ENCODE data around the gene MED13L. TPM values are rescaled to one million over a fixed set of nuclear protein-coding genes. Genes with fewer than 3 reads are reported as not detected.
A peak's percentile ranks its signal among the peaks of the same experiment; 100 is the strongest.

Gene MED13L
- total RNA-seq, 3 donors from 2014 or later = 248 to 387 (median 279) TPM

GRCh38 chr12:116018282-116018681 lies 259.2 kb downstream of the MED13L start:
- no peaks in the 10 kb centered on the region for H3K36me3 ChIP-seq
- H3K9me3 ChIP-seq = no peaks in the 10 kb centered on the region
- no peak for DNase-seq (ENCODE audit: low spot score in 2 of 2)
- H3K27me3 ChIP-seq = no peaks in the 10 kb centered on the region
- intact Hi-C loops (cut with DNase I; ENCODE audit: low total_unique reads) = no loop called here
- H3K4me1 ChIP-seq = no peaks in the 10 kb centered on the region
- H3K4me3 ChIP-seq = no peak overlapping the region
- H3K27ac ChIP-seq = no peak overlapping the region
- no peak for TF ChIP-seq POLR2A (IDR thresholded peaks at IDR 0.05)
- TF ChIP-seq POLR2AphosphoS5 (IDR thresholded peaks at IDR 0.05) = no peak
- TF ChIP-seq CTCF (IDR thresholded peaks at IDR 0.05) = no peak

- TF ChIP-seq POLR2AphosphoS5 (IDR thresholded peaks at IDR 0.05) (no peak), CTCF (IDR thresholded peaks at IDR 0.05) (peak in 2 of 3 donors; percentile 24 to 43), POLR2A (IDR thresholded peaks at IDR 0.05) (no peak)
- no peaks in the 10 kb centered on the region for H3K36me3 ChIP-seq
- H3K9me3 ChIP-seq = no peaks in the 10 kb centered on the region
- H3K27me3 ChIP-seq = no peaks in the 10 kb centered on the region
- H3K4me3 ChIP-seq = no peak overlapping the region
- intact Hi-C loops (cut with DNase I; ENCODE audit: low total_unique reads) = no loop called here
- DNase-seq (ENCODE audit: low spot score in 2 of 2) = no peak
- H3K27ac ChIP-seq = no peak overlapping the region
- H3K4me1 ChIP-seq = no peaks in the 10 kb centered on the region
These were observed 262.0 kb downstream of the MED13L start for GRCh38 chr12:116015525-116015924.

- intact Hi-C loops (cut with DNase I; ENCODE audit: low total_unique reads) = no loop called here
- TF ChIP-seq POLR2AphosphoS5 (IDR thresholded peaks at IDR 0.05) (no peak), CTCF (IDR thresholded peaks at IDR 0.05) (no peak), POLR2A (IDR thresholded peaks at IDR 0.05) (no peak)
- Histone ChIP-seq H3K36me3 (no peaks in the 10 kb centered on the region), H3K9me3 (no peaks in the 10 kb centered on the region), H3K4me1 (no peaks in the 10 kb centered on the region), H3K4me3 (no peak overlapping the region), H3K27ac (no peak overlapping the region), H3K27me3 (no peaks in the 10 kb centered on the region)
- DNase-seq (ENCODE audit: low spot score in 2 of 2) = no peak
These were observed 264.7 kb downstream of the MED13L start for GRCh38 chr12:116012757-116013156.

GRCh38 chr12:116011217-116011616 lies 266.3 kb downstream of the MED13L start:
- H3K36me3 ChIP-seq = peaks cover 5% of the 10 kb centered on the region
- H3K27me3 ChIP-seq = no peaks in the 10 kb centered on the region
- no peak overlapping the region for H3K27ac ChIP-seq
- no peak overlapping the region for H3K4me3 ChIP-seq
- H3K4me1 ChIP-seq = no peaks in the 10 kb centered on the region
- no peak for DNase-seq (ENCODE audit: low spot score in 2 of 2)
- no peaks in the 10 kb centered on the region for H3K9me3 ChIP-seq
- no peak for TF ChIP-seq POLR2A (IDR thresholded peaks at IDR 0.05)
- no peak for TF ChIP-seq CTCF (IDR thresholded peaks at IDR 0.05)
- TF ChIP-seq POLR2AphosphoS5 (IDR thresholded peaks at IDR 0.05) = no peak
- intact Hi-C loops (cut with DNase I; ENCODE audit: low total_unique reads) = no loop called here

GRCh38 chr12:116010467-116010866 lies 267.0 kb downstream of the MED13L start:
- H3K36me3 ChIP-seq = peaks cover 5% of the 10 kb centered on the region
- no peak for DNase-seq (ENCODE audit: low spot score in 2 of 2)
- intact Hi-C loops (cut with DNase I; ENCODE audit: low total_unique reads) = no loop called here
- no peak overlapping the region for H3K4me3 ChIP-seq
- H3K27me3 ChIP-seq = no peaks in the 10 kb centered on the region
- TF ChIP-seq POLR2A (IDR thresholded peaks at IDR 0.05) = no peak
- TF ChIP-seq CTCF (IDR thresholded peaks at IDR 0.05) = no peak
- H3K4me1 ChIP-seq = no peaks in the 10 kb centered on the region
- H3K27ac ChIP-seq = no peak overlapping the region
- no peaks in the 10 kb centered on the region for H3K9me3 ChIP-seq

Measured in breast epithelium (tissue), 4 donors.